Left colon (tissue), 2 donors: ENCODE measurements around the gene ZBTB20. TPM values are rescaled to one million over a fixed set of nuclear protein-coding genes. Genes with fewer than 3 reads are reported as not detected.

Experiments
- ATAC-seq: fragments of 200-7000 bp; cut with Tn5 transposase; one replicate; pipeline ENCODE4 v1.9.1; 2020; ENCODE audit warnings: mild to moderate bottlenecking, moderate library complexity
- DNase-seq, 2 donors: peaks; one replicate each; pipeline ENCODE4 v3.0.0-alpha.2; 2020
- intact Hi-C, 2 donors: fragments of 100-400 bp; cut with DNase I in 1 of 2; cut with micrococcal nuclease in 1 of 2; formaldehyde crosslinking; loops; one replicate each; pipeline versions ENCODE4 v1.11.2 to v1.14.0; 2022; cut with DNase I, micrococcal nuclease
- total RNA-seq, 2 donors: library from RNA; stranded (reverse); fragmentation: NEBNext Ultra II Directional; extraction: Animal tissue kit (Norgen Biotek cat#: 25700); gene quantifications; one replicate each; pipeline ENCODE4 v1.2.1, GENCODE V29; 2021
- donor health status: DM: no; HTN: no; CAD: no.
- donor health status: DM: yes; HTN: yes; CAD: no.

The ZBTB20 gene
- total RNA-seq, 2 donors from 2014 or later = 27.1 to 27.3 TPM

DNA sequence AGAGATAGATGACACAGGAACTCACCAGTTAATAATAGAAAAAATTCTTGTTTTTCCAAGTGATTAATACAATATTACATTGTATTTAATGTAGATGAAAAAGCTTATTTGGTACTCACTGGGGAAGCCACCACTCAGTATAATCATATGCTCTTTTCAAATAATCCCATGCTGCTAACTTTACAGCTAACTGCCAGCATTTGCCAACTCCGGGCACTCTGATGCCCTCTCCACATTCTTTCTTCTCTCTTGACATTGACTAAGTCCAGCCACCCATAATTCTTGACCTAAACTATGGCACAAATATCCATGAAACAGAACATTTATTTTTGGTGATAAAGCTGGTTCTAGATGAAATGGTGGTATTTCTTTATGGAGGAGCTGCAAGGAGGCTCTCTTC lies 384.9 kb downstream of the ZBTB20 start:
- ATAC-seq (no peak), DNase-seq (no peak)
- intact Hi-C loops = no loop called here

GRCh38 chr3:114760679-114761078 lies 386.4 kb downstream of the ZBTB20 start:
- DNase-seq (no peak), ATAC-seq (no peak)
- intact Hi-C loops = no loop called here

DNA sequence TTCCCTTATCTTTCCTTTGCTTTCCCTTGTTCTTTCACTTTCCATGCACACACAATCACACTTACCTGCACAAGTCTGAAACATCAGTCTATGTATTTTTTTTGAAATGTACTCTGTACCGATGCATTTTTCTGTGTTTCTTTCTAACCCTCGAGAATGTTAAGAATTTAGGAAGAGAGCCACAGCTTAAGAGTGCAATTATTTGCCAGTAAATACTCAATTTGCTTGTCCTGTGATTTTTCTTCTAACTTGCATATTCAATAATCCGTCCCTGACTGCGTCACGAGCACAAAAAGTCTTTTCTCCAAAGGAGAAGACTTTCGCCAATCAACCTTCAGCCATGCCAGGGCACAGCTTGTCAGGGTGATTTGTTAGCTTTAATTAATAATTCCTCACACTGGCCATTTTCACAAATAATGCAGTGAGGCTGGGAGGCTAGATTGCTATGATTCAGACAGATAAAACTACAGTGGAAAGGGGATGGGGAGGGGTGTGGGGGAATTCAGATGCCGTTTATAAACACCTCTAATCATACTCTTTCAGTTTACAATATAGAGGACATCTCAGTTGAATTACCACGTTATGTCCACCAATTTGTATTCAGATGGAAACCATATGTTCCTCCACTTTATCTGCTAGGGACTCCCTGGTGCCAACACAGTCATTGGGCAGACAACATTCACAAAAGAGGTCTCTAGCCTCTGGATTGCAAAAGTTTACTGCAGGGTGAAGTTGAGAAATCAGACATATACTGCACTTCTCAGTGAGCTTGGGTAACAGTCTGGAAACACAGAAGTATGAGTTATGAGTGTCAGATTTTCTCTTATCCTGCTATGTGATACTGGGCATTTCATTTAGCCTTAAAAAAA lies 388.0 kb downstream of the ZBTB20 start:
- DNase-seq (no peak), ATAC-seq (no peak)
- intact Hi-C loops = no loop called here

GRCh38 chr3:114756506-114757279 lies 390.4 kb downstream of the ZBTB20 start:
- intact Hi-C loops = no loop called here
- no peak for ATAC-seq
- DNase-seq = no peak

- intact Hi-C loops = no loop called here
- ATAC-seq (peak; percentile 44), DNase-seq (no peak)
Observed at GRCh38 chr3:114746502-114746901, 400.6 kb downstream of the ZBTB20 start.

- ATAC-seq (peak; percentile 95), DNase-seq (no peak)
- intact Hi-C loops = no loop called here
Observed at GRCh38 chr3:114745322-114746240, 401.5 kb downstream of the ZBTB20 start.

DNA sequence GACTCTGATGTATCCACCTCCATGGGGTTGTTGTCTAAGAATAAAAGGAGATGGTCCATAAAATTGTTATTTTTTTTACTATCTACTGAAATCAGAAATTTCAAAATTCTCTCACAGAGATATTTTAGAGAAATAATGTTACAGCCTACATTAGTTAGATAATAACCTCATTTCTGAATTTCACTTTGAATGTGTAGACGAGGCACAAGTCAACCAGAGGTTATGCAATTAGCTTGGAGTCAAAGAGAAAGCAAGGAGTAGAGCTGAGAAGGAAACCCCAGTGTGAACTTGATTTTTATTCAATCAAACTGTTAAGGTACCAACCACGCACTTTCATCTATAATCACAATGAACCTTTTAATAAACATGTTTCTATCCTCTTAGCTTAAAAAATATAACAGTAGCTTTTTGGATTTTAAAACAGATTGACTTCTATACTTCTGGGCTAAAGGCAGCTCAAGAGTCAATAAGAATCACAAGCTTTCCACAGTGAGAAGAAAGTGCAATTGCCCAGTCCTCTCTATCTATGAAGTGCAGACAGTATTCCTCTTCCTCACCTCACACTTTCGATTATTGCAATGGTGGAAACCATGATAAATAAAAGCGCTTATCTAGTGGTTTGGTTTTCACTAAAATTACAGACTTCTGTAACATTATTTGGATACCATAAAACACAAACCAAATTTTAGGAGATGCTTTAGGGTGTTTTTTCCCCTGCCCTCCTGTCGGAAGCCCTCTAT lies 403.2 kb downstream of the ZBTB20 start:
- intact Hi-C loops = no loop called here
- no peak for ATAC-seq

DNA sequence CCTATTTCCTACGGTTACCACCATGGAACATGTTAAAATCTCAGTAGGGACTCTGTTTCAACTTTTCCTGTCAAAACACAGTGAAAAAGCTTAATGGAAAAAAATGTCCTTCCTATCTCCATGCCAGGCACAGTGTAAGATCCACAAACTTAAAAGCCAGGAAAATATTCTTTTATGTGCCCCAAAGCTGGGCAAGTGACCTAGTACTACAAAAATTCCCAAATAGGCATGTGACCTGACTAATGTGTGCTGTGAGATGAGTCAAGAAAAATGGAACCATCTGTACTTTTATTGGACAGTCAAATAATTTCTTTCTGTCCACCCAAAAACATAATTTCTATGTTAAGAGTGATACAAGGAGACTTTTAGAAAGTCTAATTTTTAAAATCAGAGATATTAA lies 406.0 kb downstream of the ZBTB20 start:
- DNase-seq (no peak), ATAC-seq (no peak)
- intact Hi-C loops = no loop called here

More for the DNA sequence above, 403.2 kb downstream of the ZBTB20 start:
- no peak for DNase-seq

GRCh38 chr3:114739627-114740026 lies 407.5 kb downstream of the ZBTB20 start:
- intact Hi-C loops = no loop called here
- DNase-seq (no peak), ATAC-seq (peak; percentile 94)

GRCh38 chr3:114732353-114732752 lies 414.7 kb downstream of the ZBTB20 start:
- no peak for ATAC-seq
- DNase-seq = no peak
- intact Hi-C loops = no loop called here

DNA sequence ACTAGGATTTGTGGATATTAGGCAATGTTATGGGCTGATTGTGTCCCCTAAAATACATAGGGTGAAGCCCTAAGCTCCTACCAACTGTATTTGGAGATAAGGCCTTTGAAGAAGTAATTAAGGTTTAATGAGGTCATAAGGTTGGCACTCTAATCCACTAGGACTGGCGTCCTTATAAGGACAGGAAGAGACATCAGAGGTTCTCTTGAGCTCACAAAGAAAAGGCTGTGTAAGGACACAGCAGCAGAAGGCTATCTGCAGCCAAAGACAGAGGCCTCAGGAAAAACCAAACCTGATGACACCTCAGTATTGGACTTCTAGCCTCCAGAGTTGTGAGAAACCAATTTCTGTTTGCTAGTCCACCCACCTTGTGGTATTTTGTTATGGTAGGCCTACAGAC lies 416.7 kb downstream of the ZBTB20 start:
- peak; percentile 40 for ATAC-seq
- DNase-seq = no peak
- intact Hi-C loops = no loop called here

GRCh38 chr3:114727373-114727772 lies 419.7 kb downstream of the ZBTB20 start:
- intact Hi-C loops = no loop called here
- ATAC-seq (no peak), DNase-seq (no peak)

DNA sequence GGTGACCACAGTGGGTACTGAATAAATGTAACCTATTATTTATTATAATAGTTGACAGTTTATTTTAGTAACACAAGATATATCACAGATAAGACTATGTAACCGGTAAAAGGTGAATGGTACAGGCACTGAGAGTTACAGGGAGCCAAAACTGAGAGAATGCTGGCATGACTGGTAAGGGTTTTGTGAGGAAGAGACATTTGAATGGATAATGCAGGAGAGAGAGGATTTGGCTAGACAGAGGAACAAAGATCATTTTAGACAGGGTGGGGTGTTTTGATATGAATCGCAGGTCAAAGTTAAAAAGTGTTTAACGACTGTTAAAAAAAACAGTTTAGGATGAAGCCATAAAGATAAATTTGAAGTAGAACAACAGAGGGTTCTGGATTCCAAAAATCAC lies 421.1 kb downstream of the ZBTB20 start:
- no peak for DNase-seq
- ATAC-seq = peak; percentile 49
- intact Hi-C loops = no loop called here

DNA sequence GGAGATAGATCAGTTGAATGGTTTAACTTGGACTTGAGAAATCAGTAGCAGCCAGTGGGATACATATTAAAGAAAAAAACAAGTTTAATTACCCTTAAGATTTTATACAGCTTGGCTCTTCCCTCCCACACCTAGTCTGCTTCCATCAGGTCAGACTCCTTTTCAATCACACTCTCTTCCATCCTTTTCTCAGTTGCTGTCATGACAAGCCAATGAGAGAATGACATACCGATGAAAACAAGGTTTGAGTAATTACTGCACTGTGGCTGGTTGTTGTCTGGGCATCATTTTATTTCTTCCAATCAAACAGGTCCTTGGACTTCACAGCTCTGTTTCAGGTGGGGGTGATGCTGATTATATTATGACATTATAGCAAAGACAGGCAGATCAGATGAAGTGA lies 424.6 kb downstream of the ZBTB20 start:
- ATAC-seq (no peak), DNase-seq (no peak)
- intact Hi-C loops = no loop called here

DNA sequence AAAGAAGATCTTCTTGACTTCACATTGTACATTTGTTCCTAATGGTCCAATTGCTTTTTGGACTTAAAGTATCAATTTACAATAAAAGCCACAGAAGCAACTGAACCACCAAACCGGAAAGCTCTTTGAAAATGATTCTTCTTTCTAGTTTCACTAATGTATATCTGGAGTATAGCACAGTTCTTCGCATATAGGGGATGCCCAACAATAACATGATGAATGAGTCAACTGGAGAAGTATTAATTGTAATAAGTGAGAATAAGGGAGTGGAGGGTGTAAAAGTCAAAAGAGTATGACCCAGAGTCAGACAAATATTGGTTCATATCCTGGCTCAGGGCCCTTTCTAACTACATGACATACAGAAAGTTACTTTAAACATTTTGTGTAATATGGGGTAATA lies 425.2 kb downstream of the ZBTB20 start:
- intact Hi-C loops = no loop called here
- ATAC-seq (no peak), DNase-seq (no peak)

DNA sequence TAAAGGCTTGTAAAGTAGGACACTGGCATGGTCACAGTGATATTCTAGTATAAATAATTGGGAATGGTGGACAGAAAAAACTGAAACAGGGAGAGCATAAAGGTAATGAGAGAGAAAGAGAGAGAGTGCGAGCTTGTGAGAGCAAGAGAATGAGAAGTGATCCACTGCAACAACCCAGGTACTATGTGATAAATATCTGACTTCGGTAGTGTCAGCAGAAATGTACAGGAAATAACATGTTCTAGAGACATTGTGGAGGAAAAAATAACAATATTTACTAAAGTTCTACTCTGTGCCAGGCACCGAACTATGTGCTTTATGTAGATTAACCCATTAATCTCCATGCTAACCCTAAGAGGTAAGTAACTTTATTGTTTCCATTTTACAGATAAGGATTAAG lies 425.9 kb downstream of the ZBTB20 start:
- intact Hi-C loops = no loop called here
- DNase-seq (no peak), ATAC-seq (no peak)

DNA sequence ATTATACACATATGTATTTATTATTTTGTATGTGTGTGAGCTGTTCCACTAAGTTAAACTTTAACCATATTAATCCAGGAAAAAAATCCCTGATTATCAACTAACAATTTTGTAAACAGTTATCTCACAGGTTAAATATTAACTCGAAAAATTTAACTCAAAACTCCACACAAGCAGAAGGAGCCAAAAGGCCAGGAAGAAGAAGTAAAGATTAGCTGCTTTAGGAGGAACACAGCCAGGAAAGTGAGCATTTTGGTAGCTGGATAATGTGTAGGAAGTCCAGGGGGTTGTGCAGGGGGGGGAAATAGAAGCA lies 428.2 kb downstream of the ZBTB20 start:
- ATAC-seq (peak; percentile 44), DNase-seq (no peak)
- intact Hi-C loops = no loop called here

DNA sequence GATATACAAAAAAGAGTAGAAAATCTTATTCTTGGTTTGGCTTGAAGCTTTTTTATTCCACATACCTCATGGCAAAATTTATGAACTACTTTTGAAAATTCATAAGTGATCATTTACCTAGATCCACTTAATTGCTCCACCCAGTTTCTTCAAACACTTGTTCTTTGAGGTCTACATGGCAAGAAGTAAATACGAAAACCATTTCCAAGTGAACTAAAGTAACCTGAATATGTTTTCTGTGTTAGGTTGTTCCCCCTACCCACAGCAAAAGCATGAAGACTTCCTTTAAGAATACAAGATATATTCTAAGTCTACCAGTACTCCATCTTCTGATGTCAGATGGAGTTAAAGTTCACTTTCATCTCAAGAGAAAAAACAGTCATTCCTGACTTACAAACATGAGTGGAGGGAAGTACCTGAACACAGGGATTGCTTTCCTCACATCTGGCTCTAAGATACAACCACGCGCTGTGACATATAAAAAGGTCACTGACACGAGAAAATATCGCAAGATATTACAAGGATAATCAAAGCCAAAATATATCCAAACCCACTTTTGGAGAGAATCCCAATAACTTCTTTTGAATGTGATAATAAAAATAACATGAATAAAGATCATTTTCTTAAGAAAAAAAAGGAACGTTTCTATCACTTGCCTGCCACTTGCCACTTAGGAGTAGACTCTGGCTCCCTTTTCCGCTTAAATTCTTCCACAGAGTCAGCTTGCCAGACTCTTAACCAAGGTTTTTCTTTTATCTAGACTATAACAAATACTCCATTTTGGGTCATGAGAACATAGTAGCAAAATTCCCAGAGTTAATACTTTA lies 428.8 kb downstream of the ZBTB20 start:
- intact Hi-C loops = no loop called here
- ATAC-seq (peak; percentile 30), DNase-seq (no peak)
